ENCODE results near the gene IL32. TPM values are rescaled to one million over a fixed set of nuclear protein-coding genes. Genes with fewer than 3 reads are reported as not detected.

Gene IL32
- total and polyA plus RNA-seq, 9 of the 15 experiments (the other 6 are each of a cell fraction or from before 2014, with no cell fraction given), result 0.21 to 2.2 (median 0.37) TPM; not detected in 3

DNA sequence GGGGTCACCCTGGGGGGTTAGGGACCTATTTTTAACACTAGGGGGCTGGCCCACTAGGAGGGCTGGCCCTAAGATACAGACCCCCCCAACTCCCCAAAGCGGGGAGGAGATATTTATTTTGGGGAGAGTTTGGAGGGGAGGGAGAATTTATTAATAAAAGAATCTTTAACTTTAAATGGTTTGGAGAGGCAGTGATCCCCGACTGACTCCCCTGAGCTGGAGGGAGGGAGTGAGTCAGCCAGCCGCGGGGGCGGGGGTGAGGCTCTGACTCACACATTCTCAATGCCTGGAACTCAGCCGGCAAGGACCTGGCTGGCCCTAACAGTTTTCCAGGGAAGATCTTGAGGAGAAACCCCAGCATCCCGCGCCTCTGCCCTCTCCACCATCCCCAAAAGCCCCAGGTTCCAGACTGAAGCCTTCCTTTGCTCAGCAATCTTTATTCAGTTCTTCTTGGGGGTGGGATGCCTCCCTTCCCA lies 43.2 kb upstream of the IL32 start (continued):
- TF ChIP-seq, protein P1, sequence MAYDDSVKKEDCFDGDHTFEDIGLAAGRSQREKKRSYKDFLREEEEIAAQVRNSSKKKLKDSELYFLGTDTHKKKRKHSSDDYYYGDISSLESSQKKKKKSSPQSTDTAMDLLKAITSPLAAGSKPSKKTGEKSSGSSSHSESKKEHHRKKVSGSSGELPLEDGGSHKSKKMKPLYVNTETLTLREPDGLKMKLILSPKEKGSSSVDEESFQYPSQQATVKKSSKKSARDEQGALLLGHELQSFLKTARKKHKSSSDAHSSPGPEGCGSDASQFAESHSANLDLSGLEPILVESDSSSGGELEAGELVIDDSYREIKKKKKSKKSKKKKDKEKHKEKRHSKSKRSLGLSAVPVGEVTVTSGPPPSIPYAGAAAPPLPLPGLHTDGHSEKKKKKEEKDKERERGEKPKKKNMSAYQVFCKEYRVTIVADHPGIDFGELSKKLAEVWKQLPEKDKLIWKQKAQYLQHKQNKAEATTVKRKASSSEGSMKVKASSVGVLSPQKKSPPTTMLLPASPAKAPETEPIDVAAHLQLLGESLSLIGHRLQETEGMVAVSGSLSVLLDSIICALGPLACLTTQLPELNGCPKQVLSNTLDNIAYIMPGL (CRISPR knock-in tag; IDR thresholded peaks at IDR 0.05), result 0 out of 2 replicates have a peak, but pooled peaks have one; percentile 15
- TF ChIP-seq FOS (IDR thresholded peaks at IDR 0.05; ENCODE audit: extremely low read depth, insufficient read length) (peak; percentile 78), ZBTB7A (IDR thresholded peaks at IDR 0.05; ENCODE audit: borderline replicate concordance, control insufficient read depth, low read depth, low read length) (peak; percentile 18; the same call in 1 of the 2 replicates), DPF2 (IDR thresholded peaks at IDR 0.05) (peak; percentile 93), EP300 (IDR thresholded peaks at IDR 0.05; ENCODE audit: low read length) (peak; percentile 49; the same call in 1 of the 2 replicates), TEAD4 (IDR thresholded peaks at IDR 0.05; ENCODE audit: low read length) (peak; percentile 66), TEAD4 (CRISPR knock-in tag; IDR thresholded peaks at IDR 0.05; ENCODE audit: borderline replicate concordance) (no peak), TBL1XR1 (IDR thresholded peaks at IDR 0.05; ENCODE audit: low read length in 2 of 2) (peak in 1 of 2 experiments; percentile 44; a peak in 1 of 4 replicates), JUNB (CRISPR knock-in tag; conservative IDR thresholded peaks at IDR 0.05) (peak; percentile 64), RBM17 (IDR thresholded peaks at IDR 0.05; ENCODE audit: borderline replicate concordance, low read depth, low read length) (no peak), TEAD1 (CRISPR knock-in tag; IDR thresholded peaks at IDR 0.05) (peak; percentile 35 to 95; a peak in 2 of 4 replicates), RCOR1 (IDR thresholded peaks at IDR 0.05; ENCODE audit: borderline replicate concordance in 1 of 2, low read depth in 2 of 2, low read length in 2 of 2) (0 out of 4 replicates have a peak, but pooled peaks of 1 of the 2 experiments have one; percentile 46)
- TF ChIP-seq, protein P2, sequence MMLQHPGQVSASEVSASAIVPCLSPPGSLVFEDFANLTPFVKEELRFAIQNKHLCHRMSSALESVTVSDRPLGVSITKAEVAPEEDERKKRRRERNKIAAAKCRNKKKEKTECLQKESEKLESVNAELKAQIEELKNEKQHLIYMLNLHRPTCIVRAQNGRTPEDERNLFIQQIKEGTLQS (IDR thresholded peaks at IDR 0.05), result peak; percentile 95
- TF ChIP-seq, protein P2 (CRISPR knock-in tag; conservative IDR thresholded peaks at IDR 0.05), result peak; percentile 94
- TF ChIP-seq, protein P3, sequence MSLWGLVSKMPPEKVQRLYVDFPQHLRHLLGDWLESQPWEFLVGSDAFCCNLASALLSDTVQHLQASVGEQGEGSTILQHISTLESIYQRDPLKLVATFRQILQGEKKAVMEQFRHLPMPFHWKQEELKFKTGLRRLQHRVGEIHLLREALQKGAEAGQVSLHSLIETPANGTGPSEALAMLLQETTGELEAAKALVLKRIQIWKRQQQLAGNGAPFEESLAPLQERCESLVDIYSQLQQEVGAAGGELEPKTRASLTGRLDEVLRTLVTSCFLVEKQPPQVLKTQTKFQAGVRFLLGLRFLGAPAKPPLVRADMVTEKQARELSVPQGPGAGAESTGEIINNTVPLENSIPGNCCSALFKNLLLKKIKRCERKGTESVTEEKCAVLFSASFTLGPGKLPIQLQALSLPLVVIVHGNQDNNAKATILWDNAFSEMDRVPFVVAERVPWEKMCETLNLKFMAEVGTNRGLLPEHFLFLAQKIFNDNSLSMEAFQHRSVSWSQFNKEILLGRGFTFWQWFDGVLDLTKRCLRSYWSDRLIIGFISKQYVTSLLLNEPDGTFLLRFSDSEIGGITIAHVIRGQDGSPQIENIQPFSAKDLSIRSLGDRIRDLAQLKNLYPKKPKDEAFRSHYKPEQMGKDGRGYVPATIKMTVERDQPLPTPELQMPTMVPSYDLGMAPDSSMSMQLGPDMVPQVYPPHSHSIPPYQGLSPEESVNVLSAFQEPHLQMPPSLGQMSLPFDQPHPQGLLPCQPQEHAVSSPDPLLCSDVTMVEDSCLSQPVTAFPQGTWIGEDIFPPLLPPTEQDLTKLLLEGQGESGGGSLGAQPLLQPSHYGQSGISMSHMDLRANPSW (CRISPR knock-in tag; IDR thresholded peaks at IDR 0.05), result no peak
- TF ChIP-seq, protein P4, sequence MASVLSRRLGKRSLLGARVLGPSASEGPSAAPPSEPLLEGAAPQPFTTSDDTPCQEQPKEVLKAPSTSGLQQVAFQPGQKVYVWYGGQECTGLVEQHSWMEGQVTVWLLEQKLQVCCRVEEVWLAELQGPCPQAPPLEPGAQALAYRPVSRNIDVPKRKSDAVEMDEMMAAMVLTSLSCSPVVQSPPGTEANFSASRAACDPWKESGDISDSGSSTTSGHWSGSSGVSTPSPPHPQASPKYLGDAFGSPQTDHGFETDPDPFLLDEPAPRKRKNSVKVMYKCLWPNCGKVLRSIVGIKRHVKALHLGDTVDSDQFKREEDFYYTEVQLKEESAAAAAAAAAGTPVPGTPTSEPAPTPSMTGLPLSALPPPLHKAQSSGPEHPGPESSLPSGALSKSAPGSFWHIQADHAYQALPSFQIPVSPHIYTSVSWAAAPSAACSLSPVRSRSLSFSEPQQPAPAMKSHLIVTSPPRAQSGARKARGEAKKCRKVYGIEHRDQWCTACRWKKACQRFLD (CRISPR knock-in tag; IDR thresholded peaks at IDR 0.05), result 0 out of 2 replicates have a peak, but pooled peaks have one; percentile 12
- TF ChIP-seq, protein P5, sequence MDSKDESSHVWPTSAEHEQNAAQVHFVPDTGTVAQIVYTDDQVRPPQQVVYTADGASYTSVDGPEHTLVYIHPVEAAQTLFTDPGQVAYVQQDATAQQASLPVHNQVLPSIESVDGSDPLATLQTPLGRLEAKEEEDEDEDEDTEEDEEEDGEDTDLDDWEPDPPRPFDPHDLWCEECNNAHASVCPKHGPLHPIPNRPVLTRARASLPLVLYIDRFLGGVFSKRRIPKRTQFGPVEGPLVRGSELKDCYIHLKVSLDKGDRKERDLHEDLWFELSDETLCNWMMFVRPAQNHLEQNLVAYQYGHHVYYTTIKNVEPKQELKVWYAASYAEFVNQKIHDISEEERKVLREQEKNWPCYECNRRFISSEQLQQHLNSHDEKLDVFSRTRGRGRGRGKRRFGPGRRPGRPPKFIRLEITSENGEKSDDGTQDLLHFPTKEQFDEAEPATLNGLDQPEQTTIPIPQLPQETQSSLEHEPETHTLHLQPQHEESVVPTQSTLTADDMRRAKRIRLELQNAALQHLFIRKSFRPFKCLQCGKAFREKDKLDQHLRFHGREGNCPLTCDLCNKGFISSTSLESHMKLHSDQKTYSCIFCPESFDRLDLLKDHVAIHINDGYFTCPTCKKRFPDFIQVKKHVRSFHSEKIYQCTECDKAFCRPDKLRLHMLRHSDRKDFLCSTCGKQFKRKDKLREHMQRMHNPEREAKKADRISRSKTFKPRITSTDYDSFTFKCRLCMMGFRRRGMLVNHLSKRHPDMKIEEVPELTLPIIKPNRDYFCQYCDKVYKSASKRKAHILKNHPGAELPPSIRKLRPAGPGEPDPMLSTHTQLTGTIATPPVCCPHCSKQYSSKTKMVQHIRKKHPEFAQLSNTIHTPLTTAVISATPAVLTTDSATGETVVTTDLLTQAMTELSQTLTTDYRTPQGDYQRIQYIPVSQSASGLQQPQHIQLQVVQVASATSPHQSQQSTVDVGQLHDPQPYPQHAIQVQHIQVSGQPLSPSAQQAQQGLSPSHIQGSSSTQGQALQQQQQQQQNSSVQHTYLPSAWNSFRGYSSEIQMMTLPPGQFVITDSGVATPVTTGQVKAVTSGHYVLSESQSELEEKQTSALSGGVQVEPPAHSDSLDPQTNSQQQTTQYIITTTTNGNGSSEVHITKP (IDR thresholded peaks at IDR 0.05; ENCODE audit: partially characterized antibody), result peak; percentile 51
